Stomach (tissue), 4 donors: Measurements from ENCODE around the gene TBC1D3B.
"Not testable (repeated sequence)": the region's sequence is repeated elsewhere in the genome, so short reads cannot be mapped to it uniquely, and the experiment has no call there.

Source experiments
- CTCF ChIP-seq, 7 experiments: fragments of 450-650 bp in 4 of 7; fragments of 200-600 bp in 3 of 7; sonication (generic) in 3 of 7; IDR thresholded peaks; one replicate each; pipeline ENCODE4 v1.5.1; 2016 to 2019; ENCODE audit warnings: antibody characterized with exemption in 7 of 7, control low read depth in 2 of 7, mild to moderate bottlenecking in 1 of 7
- EP300 ChIP-seq: sonication (generic); formaldehyde crosslinking; IDR thresholded peaks from one replicate; pipeline ENCODE4 v1.6.1; 2017; ENCODE audit warnings: antibody characterized with exemption
- POLR2A ChIP-seq, 4 donors: fragments of 450-650 bp; IDR thresholded peaks; one replicate each; pipeline ENCODE4 v1.6.1; 2016; ENCODE audit warnings: antibody characterized with exemption in 4 of 4, control low read depth in 2 of 4, mild to moderate bottlenecking in 1 of 4, moderate library complexity in 1 of 4

GRCh38 chr17:36222967-36223366 lies 46.5 kb upstream of the TBC1D3B start:
- TF ChIP-seq CTCF (IDR thresholded peaks at IDR 0.05); EP300; POLR2A (IDR thresholded peaks at IDR 0.05): not testable (repeated sequence)
